VCaP (cell line): Measurements from ENCODE around the gene STK40.

Source experiments
- H3K27ac ChIP-seq: fragments of 450-650 bp; 2 replicates; pipeline ENCODE4 v1.5.1; 2017
- TF ChIP-seq, protein P1 (sequence below): fragments of 450-650 bp; conservative IDR thresholded peaks from 2 replicates; pipeline ENCODE4 v1.5.1; 2017; ENCODE audit warnings: mild to moderate bottlenecking, moderate library complexity

STK40 gene

DNA sequence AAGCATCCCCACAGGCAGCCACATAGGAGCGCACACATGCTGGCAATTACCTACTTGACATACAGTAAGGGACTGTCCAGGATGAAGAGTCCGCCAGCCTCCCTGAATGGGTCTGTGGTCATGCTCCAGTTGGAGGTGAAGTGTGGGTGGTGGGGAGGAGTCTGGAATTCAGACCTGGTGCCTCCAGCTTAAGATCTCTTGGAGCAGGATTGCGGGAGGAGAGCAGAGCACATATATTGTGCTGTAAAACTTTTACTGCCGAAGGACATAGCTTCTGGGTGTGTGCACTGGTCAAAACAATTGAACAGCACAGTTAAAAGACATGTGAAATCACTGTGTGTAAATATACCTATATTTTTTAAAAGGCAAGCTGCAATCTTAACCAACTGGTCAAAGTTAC lies 17.9 kb downstream of the STK40 start:
- TF ChIP-seq, protein P1, sequence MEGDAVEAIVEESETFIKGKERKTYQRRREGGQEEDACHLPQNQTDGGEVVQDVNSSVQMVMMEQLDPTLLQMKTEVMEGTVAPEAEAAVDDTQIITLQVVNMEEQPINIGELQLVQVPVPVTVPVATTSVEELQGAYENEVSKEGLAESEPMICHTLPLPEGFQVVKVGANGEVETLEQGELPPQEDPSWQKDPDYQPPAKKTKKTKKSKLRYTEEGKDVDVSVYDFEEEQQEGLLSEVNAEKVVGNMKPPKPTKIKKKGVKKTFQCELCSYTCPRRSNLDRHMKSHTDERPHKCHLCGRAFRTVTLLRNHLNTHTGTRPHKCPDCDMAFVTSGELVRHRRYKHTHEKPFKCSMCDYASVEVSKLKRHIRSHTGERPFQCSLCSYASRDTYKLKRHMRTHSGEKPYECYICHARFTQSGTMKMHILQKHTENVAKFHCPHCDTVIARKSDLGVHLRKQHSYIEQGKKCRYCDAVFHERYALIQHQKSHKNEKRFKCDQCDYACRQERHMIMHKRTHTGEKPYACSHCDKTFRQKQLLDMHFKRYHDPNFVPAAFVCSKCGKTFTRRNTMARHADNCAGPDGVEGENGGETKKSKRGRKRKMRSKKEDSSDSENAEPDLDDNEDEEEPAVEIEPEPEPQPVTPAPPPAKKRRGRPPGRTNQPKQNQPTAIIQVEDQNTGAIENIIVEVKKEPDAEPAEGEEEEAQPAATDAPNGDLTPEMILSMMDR: no peak
- peak overlapping the region; percentile 57 for H3K27ac ChIP-seq

DNA sequence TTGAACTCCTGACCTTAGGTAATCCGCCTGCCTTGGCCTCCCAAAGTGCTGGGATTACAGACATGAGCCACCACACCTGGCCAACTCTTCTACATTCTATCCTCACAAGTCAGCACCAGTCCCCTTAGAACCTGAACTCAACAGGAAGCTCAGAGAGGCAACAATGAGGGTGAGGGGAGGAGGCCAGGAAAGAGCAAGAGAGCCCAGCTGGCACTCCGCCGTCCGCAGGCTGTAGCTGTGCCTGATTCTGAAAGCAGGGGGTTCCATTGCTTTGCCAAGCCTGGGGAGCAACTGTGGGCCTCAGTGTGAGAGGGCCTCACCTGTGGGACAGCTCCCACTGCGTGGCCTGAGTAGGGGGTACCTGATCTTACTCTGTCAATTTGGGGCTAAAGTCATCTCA lies 18.7 kb downstream of the STK40 start:
- TF ChIP-seq, protein P1: no peak
- peak overlapping the region; percentile 57; the same call in 1 of the 2 replicates for H3K27ac ChIP-seq

DNA sequence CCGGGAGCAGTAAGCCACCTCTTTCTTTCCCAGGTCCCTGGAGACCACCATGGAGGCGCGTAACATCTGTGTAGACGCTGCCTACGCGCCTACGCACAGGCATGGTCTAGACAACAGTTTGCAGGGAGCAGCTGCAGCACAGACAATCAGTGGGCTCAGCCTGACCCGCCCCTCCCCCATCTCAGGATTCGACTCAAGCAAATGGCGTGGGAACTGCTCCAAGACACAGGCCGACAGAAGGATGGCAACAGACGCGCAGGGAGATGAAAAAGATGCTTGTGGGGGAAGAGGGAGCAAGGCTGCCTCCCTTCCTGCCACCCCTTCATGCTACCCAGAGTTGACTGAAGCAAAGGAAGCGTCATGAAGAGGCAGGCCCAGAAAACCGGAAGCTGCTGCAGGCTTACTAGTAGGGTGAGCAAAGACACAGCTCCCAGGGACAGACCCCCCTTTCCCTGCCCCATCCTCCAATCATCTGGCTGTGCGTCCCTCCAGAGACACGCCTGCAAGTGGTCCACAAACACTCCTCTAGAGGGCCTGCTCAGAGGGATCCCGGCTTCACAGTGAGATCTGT lies 19.5 kb downstream of the STK40 start:
- no peak overlapping the region for H3K27ac ChIP-seq

DNA sequence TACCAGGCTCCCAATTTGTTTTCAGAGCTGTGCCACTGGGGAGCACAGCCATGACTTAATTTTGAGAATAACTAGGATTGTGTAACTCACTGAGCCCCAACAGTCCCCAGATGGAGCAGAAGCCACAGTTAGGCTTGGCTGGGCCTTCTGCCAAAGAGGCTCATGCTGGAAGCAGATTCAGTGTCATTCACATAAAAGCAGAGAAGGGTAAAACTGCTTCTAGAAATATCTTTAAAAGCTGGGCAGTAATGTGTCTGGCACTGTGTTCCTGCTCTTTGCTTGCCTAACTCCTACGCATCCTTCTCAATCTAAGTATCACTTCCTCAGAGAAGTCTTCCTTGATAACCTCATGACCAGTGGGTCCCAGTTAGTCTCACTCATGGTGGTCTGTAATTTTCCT lies 20.3 kb downstream of the STK40 start:
- H3K27ac ChIP-seq: no peak overlapping the region
- TF ChIP-seq, protein P1: no peak

More for the DNA sequence above, 19.5 kb downstream of the STK40 start:
- TF ChIP-seq, protein P1: no peak

DNA sequence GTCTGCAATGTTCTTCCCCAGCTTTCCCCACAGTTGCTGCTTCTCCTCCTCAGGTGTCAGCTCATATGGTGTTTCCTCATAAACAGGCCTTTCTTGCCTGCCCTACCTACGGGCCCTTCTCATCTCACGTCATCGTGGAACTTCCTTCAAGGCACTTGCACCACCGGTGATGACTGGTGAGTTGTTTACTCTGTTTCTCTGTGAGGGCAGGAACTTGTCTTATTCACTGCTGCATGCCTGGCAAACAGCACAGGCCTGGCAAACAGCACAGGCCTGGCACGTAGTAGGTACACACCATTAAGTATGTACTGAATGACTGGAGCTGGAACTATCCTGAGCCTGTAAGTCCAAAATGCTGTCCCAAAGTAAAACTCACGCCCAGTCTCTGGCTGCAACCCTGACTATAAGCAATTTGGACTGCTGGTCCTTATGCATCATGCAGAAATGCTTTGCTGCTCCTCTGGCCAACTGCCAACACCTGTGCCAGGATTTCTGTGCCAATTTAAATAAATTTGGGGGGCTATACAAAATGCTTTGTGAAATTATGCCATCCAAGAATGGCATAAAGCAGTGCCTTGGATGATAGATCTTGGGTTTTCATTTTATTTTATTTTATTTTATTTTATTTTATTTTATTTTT lies 25.7 kb downstream of the STK40 start:
- peak overlapping the region; percentile 31; the same call in 1 of the 2 replicates for H3K27ac ChIP-seq
- TF ChIP-seq, protein P1: no peak

DNA sequence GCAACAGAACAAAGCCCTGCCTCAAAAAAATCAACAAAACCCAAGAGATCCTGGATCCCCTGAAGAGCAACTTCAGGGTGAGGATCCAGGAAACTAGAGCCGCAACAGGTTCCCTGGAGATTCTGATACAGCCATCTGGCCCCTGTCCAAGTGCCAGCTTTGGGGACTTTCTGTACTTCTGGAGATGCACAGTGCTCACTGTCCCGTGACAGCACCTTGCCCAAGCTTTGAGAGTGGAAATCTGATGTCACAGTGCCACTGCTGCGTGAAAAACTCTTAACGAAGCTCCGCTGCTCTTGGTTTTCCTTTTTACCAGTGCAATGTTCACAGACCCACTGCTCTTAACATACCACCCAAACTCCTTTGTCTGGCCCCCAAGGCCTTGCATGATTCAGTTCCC lies 26.3 kb downstream of the STK40 start:
- H3K27ac ChIP-seq: peak overlapping the region; percentile 31; the same call in 1 of the 2 replicates
- TF ChIP-seq, protein P1: no peak

DNA sequence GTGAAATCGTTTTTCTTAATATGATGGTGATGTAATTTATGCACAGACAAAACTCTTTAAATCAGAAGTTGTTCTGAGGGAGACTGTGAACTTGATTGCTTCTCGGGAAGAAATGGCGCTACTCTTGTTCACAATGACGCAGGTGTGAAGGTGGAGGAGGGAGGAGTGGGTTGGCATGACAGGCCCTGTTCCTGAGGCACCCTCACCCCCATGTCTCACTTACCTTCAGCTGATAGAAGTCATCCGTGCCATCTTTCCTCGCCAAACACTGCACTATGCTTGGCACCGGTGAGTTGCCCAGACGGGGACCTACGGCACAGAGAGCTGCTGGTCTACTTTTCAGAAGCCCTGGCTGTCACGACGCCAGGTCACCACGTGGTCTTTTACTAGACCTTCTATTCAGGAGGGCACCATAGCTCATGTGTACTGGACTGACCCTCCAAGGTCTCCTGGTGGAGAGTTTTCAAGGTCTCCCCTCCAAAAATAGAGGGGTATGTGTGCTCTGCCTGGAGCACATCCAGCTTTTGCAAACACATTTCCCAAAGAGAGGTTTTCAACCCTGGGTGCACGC lies 27.1 kb downstream of the STK40 start:
- TF ChIP-seq, protein P1: no peak
- H3K27ac ChIP-seq: no peak overlapping the region
